ENCODE results near the gene LLGL2.

DNA sequence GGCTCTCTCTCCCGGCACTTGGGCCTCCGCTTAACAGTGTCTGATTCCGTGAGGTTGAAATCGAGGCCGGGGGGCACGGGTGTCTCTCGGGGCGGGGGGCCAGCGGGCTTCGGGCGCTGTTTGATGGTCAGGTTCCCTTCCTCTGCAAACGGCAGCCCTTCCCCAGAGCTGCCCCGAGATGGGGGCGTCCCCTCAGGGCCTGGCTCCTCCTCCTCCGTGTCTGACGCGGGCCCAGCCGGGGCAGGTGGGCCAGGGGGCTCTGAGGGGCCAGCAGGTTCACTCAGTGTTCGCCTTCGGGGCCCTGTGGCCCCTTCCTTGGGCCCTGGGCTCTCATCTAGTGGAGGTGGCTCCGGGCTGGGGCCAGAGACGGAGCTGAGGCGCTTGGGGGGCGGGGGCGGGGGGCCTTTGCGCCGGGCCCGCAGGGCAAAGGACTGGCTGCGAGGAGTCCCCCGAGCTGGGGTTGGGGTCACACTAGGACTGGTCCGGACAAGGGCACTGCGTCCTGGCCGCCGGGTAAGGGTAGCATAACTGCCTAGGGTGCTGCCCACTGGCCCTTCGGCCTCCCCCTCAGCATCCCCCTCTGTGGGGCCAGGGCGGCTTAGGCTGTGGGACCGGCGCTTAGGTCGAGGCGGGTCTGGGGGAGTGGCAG, 23.3 kb upstream of the LLGL2 start:
- TF ChIP-seq POLR2A (IDR thresholded peaks at IDR 0.05; ENCODE audit: low read depth, low read length): no peak
- no peak for TF ChIP-seq SPI1 (IDR thresholded peaks at IDR 0.05; ENCODE audit: low read depth, low read length)
- TF ChIP-seq POLR2AphosphoS5 (IDR thresholded peaks at IDR 0.05; ENCODE audit: low read depth, low read length): no peak
- TF ChIP-seq TAF1 (IDR thresholded peaks at IDR 0.05; ENCODE audit: low read depth, low read length): no peak
- no peak for TF ChIP-seq POU2F2 (IDR thresholded peaks at IDR 0.05; ENCODE audit: low read depth, low read length)
- no peak for TF ChIP-seq PAX5 (IDR thresholded peaks at IDR 0.05; ENCODE audit: insufficient read depth, low read length, severe bottlenecking)

Measured in GM12891 (cell line).